ENCODE results near the gene EIF2S1.
"Not testable (repeated sequence)": the region's sequence is repeated elsewhere in the genome, so short reads cannot be mapped to it uniquely, and the experiment has no call there.

Gene EIF2S1

DNA sequence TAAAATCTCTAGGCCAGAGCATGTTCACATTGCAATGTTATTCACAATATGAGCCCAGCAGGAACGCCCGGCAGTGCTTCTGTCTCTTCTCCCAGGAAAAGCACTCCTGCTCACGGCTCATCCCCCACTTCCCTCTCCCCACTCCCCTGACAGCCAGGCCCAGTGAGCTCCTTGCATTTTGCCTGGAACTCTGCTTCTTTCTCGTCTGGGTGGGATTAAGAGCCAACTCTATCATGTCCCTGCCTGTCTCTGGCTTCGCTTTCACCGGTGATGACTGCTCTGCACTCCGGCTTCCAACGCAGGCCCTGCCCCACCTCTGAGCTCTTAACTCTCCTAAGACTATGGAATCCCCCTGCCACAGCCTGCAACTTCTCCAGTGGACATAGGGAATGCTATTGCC, 49.3 kb downstream of the EIF2S1 start:
- in situ Hi-C loops (cut with MboI; ENCODE audit: low sequenced_read_pairs), result no loop called here

DNA sequence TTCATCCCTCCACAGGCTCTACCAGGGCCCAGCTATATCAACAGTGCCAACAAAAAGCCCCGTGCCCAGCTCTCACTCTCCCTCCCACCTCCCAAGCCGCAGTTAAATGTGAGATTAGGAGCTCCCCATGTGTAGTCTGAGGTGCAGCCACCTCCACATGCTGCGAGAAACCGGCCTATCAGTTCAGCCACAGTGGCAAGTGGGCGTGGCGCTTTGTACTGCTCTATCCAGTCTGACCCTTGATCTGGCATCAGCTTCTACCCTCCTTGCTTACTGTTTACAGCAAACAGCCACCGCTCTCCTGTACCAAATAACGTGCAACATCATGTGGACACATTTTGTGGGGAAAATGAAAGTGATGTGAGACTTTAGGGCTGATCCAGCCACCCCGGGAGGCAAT, 50.2 kb downstream of the EIF2S1 start:
- in situ Hi-C loops (cut with MboI; ENCODE audit: low sequenced_read_pairs), result no loop called here

DNA sequence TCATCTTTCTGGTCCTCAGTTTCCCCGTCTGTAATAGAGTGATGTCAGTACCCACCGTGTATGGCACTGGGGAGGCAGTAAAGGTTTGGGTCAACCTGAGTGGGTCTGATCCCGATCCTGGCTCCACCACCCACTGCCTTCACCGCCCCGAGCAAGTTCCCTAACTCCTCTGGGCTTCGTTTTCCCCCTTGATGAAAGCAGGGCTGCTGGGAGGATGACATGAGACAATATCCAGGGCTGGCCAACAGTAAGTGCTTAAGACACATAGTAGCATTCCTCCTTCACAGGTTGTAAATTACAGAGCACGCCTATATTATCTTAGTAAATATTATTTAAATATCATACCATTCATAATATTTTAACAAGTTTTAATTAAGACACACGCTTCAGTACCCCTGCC, 51.2 kb downstream of the EIF2S1 start:
- in situ Hi-C loops (cut with MboI; ENCODE audit: low sequenced_read_pairs), result no loop called here

DNA sequence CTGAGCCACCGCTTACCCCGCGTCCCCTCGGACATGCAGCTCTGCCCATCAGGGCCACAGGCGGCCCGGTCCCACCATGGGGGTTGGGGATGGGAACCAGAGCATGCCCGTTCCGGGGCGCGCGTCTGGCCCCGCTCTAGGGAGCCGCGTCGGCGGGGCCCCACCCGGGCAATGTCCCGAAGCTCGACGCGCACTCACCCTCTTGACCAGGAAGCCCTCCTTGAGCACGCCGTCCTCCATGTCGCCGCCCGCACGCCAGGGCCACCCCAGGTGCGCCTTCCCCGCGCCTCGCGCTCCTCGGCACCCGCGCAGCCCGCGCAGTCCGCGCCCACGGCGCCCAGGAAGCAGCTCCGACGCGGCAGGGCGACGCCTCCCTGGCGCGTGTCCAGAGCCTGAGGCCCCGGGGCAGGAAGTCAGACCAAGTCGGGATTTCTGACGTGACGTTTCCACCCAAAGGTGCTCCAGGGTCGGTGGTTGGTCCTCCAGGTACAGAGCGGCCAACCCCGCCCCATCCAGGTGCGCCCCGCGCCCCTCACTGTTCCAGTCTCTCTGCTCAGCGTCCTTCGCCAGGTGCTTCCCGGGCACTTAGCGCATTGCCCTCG, 51.8 kb downstream of the EIF2S1 start, which contains the start of gene PLEK2:
Gene PLEK2 (minus strand): TSS at position 346 of the 602 bp plus-strand sequence. CDS start 106 bp downstream, at position 240.
- in situ Hi-C loops (cut with MboI; ENCODE audit: low sequenced_read_pairs), result no loop called here

- in situ Hi-C loops (cut with MboI; ENCODE audit: low sequenced_read_pairs), result no loop called here
Observed at GRCh38 chr14:67413806-67414769, 54.0 kb downstream of the EIF2S1 start.

- in situ Hi-C loops (cut with MboI; ENCODE audit: low sequenced_read_pairs), result not testable (repeated sequence)
Observed at GRCh38 chr14:67415610-67416009, 55.5 kb downstream of the EIF2S1 start.

DNA sequence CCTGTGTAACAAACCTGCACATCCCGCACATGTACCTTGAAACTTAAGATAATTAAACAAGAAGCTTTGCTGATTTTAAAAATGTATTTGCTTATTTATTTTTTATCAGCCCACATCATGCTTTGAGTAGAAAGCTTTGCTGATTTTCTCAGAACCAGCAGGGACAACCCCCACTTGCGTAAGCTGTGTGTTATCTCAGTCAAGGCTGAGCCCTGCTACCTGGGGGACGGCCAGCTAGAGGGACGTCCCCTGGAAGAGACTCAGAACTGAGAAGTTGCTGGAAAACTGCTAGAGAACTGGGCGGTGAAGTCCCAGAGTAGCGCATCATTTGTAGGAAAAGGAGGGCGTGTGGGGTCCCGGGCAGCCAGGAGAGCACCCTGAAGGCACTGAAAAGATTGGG, 56.0 kb downstream of the EIF2S1 start:
- in situ Hi-C loops (cut with MboI; ENCODE audit: low sequenced_read_pairs), result no loop called here

DNA sequence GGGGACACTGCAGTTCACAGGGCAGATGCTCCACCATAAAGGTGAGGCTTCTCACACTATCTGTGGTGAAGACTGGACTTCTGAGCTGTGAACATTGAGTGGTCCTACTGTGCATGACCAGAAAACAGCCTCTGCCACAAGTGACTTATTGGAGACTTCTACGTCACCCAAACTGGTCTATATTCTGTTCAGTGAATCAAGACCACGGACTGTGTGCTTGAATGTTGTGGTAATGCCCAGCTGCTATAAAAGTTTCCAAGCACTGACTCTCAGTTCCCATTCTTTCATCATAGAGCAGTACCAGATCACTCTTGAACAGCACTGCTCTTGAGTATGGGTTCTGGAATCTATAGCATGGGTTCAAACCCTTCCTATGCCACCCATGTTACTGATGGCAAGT, 56.7 kb downstream of the EIF2S1 start:
- in situ Hi-C loops (cut with MboI; ENCODE audit: low sequenced_read_pairs), result no loop called here

DNA sequence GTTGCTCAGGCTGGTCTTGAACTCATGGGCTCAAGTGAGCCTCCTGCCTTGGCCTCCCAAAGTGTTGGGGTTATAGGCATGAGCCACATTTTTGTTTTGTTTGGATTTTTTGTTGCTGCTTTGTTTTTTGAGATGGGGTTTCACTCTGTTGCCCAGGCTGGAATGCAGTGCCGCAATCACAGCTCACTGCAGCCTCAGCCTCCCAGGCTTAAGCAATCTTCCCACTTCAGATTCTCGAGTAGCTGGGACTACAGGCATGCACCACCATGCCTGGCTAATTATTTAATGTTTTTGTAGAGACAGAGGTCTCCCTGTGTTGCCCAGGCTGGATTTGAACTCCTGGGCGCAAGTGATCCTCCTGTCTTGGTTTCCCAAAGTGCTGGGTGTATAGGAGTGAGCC, 57.5 kb downstream of the EIF2S1 start:
- in situ Hi-C loops (cut with MboI; ENCODE audit: low sequenced_read_pairs), result no loop called here

GRCh38 chr14:67418401-67419191, 58.5 kb downstream of the EIF2S1 start:
- in situ Hi-C loops (cut with MboI; ENCODE audit: low sequenced_read_pairs), result no loop called here

- in situ Hi-C loops (cut with MboI; ENCODE audit: low sequenced_read_pairs), result no loop called here
Observed at GRCh38 chr14:67420102-67420739, 60.1 kb downstream of the EIF2S1 start.

GRCh38 chr14:67421356-67422224, 61.5 kb downstream of the EIF2S1 start:
- in situ Hi-C loops (cut with MboI; ENCODE audit: low sequenced_read_pairs), result no loop called here

DNA sequence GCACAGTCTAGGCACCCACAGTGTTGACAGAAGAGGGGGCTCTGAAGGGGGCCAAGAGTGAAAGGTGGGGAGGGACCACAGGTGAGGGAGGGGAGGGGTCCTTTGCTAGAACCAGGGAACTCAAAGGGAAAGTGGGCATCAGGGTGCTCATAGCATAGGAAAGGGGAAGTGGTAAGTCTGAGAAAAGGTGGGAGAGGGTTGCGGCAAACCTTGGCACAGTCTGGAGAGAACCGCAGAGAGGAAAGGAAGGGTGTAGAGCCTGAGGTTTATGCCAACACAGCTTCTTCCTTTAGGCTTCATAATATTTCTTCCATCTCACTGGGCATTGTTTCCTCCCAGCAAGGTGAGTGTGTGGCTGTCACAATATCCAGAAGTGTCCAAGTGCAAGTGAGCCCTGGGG, 63.3 kb downstream of the EIF2S1 start:
- in situ Hi-C loops (cut with MboI; ENCODE audit: low sequenced_read_pairs), result no loop called here

DNA sequence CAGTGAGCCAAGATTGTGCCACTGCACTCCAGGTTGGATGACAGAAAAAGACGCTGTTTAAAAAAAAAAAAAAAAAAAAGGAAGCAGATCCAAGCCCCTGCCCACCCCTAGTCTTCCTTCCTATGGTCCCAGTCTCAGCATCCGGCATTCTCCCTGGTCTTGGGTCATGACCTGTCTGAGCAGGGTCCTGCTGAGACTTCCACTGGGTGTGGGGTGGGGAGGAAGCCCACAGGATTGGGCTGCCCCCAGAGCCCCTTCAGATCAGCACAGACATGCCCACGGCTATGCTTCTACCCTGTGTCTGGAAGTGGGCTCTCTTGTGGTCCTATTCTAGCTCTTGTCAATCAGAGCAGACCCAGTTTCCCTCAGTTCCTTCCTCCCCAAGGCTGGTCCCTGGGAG, 64.4 kb downstream of the EIF2S1 start:
- in situ Hi-C loops (cut with MboI; ENCODE audit: low sequenced_read_pairs), result no loop called here

GRCh38 chr14:67425608-67426007, 65.5 kb downstream of the EIF2S1 start:
- in situ Hi-C loops (cut with MboI; ENCODE audit: low sequenced_read_pairs), result loop anchor here (25.0 kb wide), 1 partner anchor 287 kb away; the partner anchor contains the start of gene RDH12

- in situ Hi-C loops (cut with MboI; ENCODE audit: low sequenced_read_pairs), result loop anchor here (25.0 kb wide), 1 partner anchor 286 kb away; the partner anchor contains the start of gene RDH12
Observed at GRCh38 chr14:67426161-67426560, 66.0 kb downstream of the EIF2S1 start.

GRCh38 chr14:67426983-67427606, 67.0 kb downstream of the EIF2S1 start:
- in situ Hi-C loops (cut with MboI; ENCODE audit: low sequenced_read_pairs), result loop anchor here (25.0 kb wide), 1 partner anchor 285 kb away; the partner anchor contains the start of gene RDH12

- in situ Hi-C loops (cut with MboI; ENCODE audit: low sequenced_read_pairs), result loop anchor here (25.0 kb wide), 1 partner anchor 284 kb away; the partner anchor contains the start of gene RDH12
Observed at GRCh38 chr14:67428501-67429031, 68.4 kb downstream of the EIF2S1 start.
